GM19438 (cell line): Measurements from ENCODE around the gene SLIT1.

Experiments
- ATAC-seq: cut with Tn5 transposase; IDR thresholded peaks from one replicate; pipeline ENCODE4 v1.9.1; 2021; ENCODE audit warnings: low read depth; ENCODE audit not compliant: unreplicated experiment

The SLIT1 gene

DNA sequence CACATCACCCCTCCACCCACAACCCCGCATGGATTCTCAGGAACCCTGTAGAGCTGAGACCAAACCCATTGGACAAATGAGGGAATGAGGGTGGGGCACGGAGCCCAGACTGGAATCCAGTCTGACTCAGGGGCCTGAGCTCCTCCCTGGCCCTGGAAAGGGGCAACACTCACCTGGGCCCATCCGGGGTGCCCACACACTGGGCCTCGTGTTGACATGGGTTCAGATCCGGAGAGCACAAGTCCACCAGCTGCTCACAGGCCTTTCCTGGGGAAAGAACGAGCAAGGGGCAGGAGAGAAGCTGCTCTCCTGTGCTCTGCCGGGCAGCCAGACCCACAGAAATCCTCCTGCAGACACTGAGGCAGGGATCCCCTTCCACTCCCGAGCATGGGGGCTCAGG, 172.2 kb downstream of the SLIT1 start:
- no peak for ATAC-seq

DNA sequence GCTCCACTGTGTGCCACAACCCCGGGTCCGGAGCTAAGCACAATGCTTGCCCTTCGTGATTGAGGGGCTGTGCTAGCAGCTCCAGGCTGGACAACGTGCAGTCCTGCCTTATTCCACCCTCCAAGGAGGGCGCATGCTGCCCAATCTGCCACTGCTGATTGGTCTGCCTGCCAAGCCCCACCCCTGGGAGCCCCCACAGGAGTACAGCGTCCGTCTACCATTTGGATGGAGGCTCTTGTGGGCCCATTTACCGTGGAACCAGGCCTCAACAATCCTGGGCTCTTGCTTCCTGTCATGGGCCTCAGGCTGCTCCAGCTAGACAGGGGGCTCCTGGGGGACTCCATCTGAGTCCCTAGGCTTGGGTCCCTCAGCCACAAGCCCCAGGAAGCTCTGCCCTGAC, 173.3 kb downstream of the SLIT1 start:
- ATAC-seq = no peak

DNA sequence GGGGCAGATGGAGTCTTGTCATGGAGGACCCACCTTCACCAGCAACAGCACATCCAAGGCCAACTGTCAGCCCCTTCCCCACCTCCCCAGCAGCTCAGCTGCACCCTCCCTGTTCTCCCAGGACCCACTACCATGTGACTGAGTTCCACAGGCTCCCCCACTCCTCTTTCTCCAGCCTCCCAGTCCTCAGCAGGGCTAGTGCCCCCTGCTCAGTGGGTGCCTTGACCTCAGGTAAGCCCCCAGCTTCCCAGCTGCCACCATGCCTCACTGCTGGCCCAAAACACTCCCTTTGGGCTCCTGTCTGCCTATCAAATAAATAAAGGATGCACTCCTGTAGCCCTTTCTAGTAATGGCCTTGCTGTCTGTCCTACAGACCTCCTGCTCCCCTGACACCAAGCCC, 174.4 kb downstream of the SLIT1 start:
- no peak for ATAC-seq

DNA sequence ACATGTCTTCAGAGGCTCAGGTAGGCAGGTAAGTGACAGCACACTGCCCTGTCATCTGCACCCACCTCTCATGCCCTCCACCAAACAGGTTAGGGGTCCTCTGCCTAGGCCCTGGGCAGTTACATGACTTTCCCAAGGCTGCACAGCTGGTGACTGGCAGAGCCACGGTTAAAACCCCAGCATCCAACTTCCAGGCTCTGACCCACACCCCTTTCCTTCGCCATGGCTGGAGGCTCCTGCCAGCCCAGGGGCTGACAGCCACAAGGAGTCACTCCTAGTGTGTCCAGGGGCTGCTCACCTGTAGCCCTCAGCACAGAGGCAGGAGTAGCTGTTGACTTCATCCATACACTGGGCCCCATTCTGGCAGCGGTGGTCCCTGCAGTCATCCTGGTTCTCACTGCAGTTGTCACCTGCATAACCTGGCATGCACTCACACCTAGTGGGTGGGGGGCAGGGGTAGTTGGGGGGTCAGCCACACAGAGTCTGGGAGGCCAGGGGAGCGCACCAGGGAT, 175.0 kb downstream of the SLIT1 start:
- ATAC-seq = no peak

- ATAC-seq = no peak
These were observed 178.3 kb downstream of the SLIT1 start for GRCh38 chr10:97007417-97007816.

GRCh38 chr10:97006364-97006763, 179.4 kb downstream of the SLIT1 start:
- no peak for ATAC-seq

- no peak for ATAC-seq
These were observed 180.4 kb downstream of the SLIT1 start for GRCh38 chr10:97005349-97005748.

DNA sequence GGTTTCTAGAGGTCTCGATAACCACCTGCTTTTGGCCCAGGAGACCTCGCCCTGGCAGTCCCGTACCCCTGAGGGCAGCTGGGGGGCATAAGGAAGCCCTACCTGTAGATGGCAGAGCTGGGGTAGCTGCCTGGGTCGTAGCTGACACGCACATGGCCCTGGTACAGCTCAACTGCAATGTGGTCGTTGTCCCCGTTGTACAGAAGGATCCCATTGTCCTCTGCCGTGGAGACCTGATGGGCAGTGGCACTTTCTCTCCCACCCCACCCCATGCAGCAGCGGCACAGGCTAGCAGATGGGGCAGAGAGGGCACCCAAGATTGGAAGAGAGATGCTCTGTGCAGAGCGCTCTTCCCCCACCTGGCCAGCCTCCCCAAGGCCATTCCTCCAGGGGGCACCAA, 181.2 kb downstream of the SLIT1 start:
- ATAC-seq = no peak

- no peak for ATAC-seq
These were observed 182.0 kb downstream of the SLIT1 start for GRCh38 chr10:97003804-97004201.

DNA sequence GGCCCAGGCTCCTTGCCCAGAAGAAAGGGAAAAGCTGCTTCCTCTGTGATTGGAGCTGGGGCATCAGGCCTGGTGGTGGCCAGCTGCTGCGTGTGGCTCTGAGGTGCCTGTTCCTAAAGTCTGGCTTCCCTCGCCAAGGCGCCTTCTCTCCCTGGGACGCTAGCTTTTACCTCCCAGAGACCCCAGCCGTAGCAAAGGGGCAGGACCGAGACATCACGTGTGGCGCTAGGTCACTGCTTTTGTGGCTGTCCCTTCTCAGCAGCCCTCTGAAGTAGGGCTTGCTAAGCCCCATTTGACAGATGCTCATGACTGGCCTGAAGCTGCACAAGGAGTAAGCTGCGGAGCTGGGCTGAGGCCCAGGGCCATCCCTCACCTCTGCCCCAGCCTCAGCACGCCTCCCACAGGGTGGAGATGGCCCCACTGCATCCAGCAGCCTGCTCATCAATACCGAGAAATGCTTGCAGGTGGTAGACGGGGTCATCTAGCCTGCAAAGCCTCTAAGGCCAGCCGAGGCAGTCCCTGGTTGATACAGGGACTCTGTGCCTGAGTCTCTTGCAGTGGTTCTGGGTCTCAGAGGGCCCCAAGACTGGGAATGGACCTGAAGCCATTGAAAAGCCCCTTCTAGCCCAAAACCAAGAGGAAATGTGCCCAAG, 182.5 kb downstream of the SLIT1 start:
- no peak for ATAC-seq

GRCh38 chr10:97002670-97003069, 183.1 kb downstream of the SLIT1 start:
- no peak for ATAC-seq

- ATAC-seq = no peak
These were observed 184.4 kb downstream of the SLIT1 start for GRCh38 chr10:97001183-97001991.

DNA sequence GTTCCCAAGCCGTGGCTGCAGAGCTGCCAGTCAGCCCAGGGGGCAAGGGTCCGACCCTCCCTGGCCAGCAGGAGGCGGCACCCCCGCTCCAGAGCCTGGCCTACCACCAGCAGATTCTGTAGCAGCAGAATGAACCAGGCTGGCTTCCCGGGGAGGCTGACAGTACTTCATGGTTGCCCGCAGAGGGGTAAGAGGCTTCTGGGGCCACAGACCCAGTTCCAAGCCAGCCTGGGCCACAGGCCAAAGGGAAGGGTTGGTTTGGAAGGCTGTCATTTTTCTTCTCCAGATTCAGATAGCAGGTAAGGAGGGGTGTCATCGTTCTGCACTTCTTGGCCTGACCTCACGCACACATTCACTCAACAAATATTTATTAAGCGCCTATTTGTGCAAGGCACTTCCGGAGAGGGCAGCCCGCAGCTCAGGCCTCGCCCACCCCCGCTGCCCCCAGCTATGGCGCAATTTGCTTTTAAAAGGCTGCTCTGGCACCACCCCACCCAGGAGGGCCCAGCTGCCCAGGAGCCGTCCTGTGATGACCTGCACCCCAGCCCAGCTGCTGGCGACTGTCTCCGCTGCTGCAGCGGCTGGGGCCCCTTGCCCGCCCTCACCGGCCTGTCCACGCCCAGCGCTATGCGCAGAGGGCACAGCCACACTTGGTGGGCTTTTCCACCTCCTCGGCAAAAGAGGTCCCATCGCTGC, 185.1 kb downstream of the SLIT1 start:
- ATAC-seq = no peak

DNA sequence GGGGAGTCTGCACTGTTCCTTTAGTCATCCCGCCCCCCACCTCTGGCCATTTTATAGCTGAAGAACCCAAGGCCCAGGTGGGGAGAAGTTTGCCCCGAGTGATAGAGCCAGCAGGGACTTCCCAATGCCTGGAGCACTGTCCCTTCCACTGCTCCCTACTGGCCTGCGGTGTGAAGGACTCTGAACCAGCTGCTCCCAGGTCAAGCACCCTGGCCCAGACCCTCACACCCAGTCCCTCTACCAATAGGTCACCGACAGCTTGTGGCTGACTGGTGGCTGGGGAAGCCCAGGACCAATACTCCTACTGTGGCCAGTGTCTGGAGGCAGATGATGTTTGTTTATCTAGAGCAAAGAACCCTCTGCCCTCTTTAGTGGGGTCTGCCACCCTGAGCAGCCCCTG, 185.8 kb downstream of the SLIT1 start:
- ATAC-seq = no peak

- ATAC-seq = no peak
These were observed 186.4 kb downstream of the SLIT1 start for GRCh38 chr10:96999337-96999736.

- no peak for ATAC-seq
These were observed 187.3 kb downstream of the SLIT1 start for GRCh38 chr10:96998329-96998888.

GRCh38 chr10:96996275-96996965, 189.3 kb downstream of the SLIT1 start:
- ATAC-seq = no peak

DNA sequence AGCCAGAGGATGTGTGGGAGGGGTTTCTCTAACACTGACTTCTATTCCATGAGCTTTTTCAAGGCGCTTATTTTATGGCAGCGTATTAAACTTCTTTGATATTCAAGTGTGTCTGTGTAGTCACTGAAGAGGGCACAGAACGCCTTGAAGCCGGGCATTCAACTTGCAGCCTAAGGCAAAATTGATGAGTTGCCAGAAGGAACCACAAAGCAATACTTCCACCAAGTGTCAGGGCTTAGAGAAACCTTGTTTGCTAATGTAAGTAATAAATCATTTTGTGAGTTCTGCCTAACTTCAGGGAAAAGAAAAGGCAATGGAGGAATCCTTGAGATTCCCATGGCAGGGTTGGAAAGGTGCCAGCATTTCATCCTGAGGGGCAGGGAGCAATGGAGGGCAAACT, 189.9 kb downstream of the SLIT1 start:
- ATAC-seq = no peak

- peak; percentile 71 for ATAC-seq
These were observed 193.0 kb downstream of the SLIT1 start for GRCh38 chr10:96992721-96993120.

DNA sequence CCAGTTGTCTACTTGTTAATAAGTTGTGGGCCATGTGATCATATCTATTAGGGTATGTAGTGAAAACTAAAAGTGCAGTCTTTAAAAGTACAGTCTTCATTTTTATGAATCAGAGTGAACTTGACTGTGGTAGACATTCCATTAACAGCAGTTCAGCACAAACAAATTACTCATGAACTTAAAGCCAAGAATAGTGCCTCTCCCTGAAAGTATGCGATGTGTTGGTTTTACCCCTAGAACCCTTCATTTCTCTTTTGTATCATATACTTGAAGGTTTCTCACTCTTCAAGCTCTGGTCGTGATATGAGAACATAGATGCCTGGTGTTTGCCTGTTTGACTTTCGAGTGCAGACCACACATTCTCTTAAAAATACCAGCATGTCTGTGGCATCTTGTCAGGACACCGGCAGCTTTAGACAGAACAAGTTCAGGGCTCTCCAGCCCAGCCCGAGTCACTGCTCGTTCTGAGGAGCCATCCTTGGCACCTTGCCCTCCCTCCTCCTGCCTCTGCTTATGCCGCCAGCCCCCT, 194.4 kb downstream of the SLIT1 start:
- ATAC-seq = no peak
